ENCODE data around the gene CLIC5.
A peak's percentile ranks its signal among the peaks of the same experiment; 100 is the strongest.
"Not testable (repeated sequence)": the region's sequence is repeated elsewhere in the genome, so short reads cannot be mapped to it uniquely, and the experiment has no call there.

Gene CLIC5

GRCh38 chr6:45927421-45928320 is 88.0 kb downstream of the CLIC5 start:
- no peak for DNase-seq (ENCODE audit: low read depth, low spot score)

GRCh38 chr6:45926423-45926822 is 89.2 kb downstream of the CLIC5 start:
- DNase-seq (ENCODE audit: low read depth, low spot score) = not testable (repeated sequence)

- no peak for DNase-seq (ENCODE audit: low read depth, low spot score)
Measured at GRCh38 chr6:45924763-45925342, 90.8 kb downstream of the CLIC5 start.

- DNase-seq (ENCODE audit: low read depth, low spot score) = peak; percentile 54
Measured at GRCh38 chr6:45923831-45924391, 91.7 kb downstream of the CLIC5 start.

- peak; percentile 92 for DNase-seq (ENCODE audit: low read depth, low spot score)
Measured at GRCh38 chr6:45922728-45923351, 92.8 kb downstream of the CLIC5 start.

- DNase-seq (ENCODE audit: low read depth, low spot score) = no peak
Measured at GRCh38 chr6:45921691-45922281, 93.9 kb downstream of the CLIC5 start.

GRCh38 chr6:45920819-45921511 is 94.7 kb downstream of the CLIC5 start:
- DNase-seq (ENCODE audit: low read depth, low spot score) = no peak

GRCh38 chr6:45917439-45917838 is 98.2 kb downstream of the CLIC5 start:
- no peak for DNase-seq (ENCODE audit: low read depth, low spot score)

- DNase-seq (ENCODE audit: low read depth, low spot score) = no peak
Measured at GRCh38 chr6:45916692-45917091, 99.0 kb downstream of the CLIC5 start.

GRCh38 chr6:45915780-45916468 is 99.7 kb downstream of the CLIC5 start:
- DNase-seq (ENCODE audit: low read depth, low spot score) = no peak

- no peak for DNase-seq (ENCODE audit: low read depth, low spot score)
Measured at GRCh38 chr6:45911691-45912090, 104.0 kb downstream of the CLIC5 start.

- DNase-seq (ENCODE audit: low read depth, low spot score) = no peak
Measured at GRCh38 chr6:45903959-45904358, 111.7 kb downstream of the CLIC5 start.

GRCh38 chr6:45902984-45903383 is 112.7 kb downstream of the CLIC5 start:
- no peak for DNase-seq (ENCODE audit: low read depth, low spot score)

GRCh38 chr6:45901767-45902650 is 113.7 kb downstream of the CLIC5 start:
- DNase-seq (ENCODE audit: low read depth, low spot score) = no peak

GRCh38 chr6:45900808-45901752 is 114.6 kb downstream of the CLIC5 start:
- DNase-seq (ENCODE audit: low read depth, low spot score) = peak; percentile 63

- no peak for DNase-seq (ENCODE audit: low read depth, low spot score)
Measured at GRCh38 chr6:45899683-45899946, 116.0 kb downstream of the CLIC5 start.

GRCh38 chr6:45898941-45899682 is 116.5 kb downstream of the CLIC5 start:
- no peak for DNase-seq (ENCODE audit: low read depth, low spot score)

GRCh38 chr6:45896783-45897441 is 118.7 kb downstream of the CLIC5 start:
- DNase-seq (ENCODE audit: low read depth, low spot score) = peak; percentile 74

All from astrocyte of the hippocampus (primary cell).